Measurements from ENCODE around the gene CYP2F1. TPM values are rescaled to one million over a fixed set of nuclear protein-coding genes. Genes with fewer than 3 reads are reported as not detected.

CYP2F1 gene
- polyA plus RNA-seq, 1 donor from 2014 or later, result not detected

DNA sequence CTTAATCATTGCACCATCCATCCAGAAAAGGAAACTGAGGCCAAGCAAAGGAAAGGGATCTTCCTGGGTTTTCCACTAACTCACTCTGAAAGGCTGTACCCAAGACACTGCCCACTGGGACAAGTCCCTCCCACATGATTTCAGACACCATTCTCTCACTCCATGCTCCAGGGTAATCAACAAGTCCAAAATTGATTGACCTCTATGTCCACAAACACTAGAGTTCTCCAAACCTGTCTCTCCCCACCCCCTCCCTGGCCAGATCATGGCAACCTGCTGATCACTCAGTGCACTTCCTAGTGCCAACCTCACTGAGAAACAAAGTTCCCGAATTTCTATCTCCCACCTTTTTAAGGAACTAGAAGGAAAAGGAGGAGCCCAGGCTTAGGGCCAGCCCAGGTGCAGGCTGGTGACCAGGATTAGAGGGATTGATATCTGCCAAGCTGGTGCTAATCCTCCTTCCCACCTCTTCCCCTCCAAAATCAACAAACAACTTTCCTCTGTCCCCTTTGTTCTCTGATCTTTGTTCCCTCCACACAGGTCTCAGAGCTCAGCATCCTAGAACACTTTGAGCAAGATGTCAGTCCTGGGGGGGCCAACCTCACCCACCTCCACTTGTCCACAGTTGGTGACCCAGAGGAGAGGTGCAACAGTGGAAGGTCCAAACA lies 28.4 kb upstream of the CYP2F1 start:
- no peaks in the 10 kb centered on the region for H3K79me2 ChIP-seq (replicated peaks; ENCODE audit: insufficient read depth, low read length)
- H4K20me1 ChIP-seq (ENCODE audit: insufficient read depth), result no peaks in the 10 kb centered on the region
- peaks cover 13% of the 10 kb centered on the region for H3K27me3 ChIP-seq (ENCODE audit: insufficient read depth, low read depth, low read length)
- H3K9me3 ChIP-seq (ENCODE audit: low read length), result no peaks in the 10 kb centered on the region
- TF ChIP-seq, protein P1, sequence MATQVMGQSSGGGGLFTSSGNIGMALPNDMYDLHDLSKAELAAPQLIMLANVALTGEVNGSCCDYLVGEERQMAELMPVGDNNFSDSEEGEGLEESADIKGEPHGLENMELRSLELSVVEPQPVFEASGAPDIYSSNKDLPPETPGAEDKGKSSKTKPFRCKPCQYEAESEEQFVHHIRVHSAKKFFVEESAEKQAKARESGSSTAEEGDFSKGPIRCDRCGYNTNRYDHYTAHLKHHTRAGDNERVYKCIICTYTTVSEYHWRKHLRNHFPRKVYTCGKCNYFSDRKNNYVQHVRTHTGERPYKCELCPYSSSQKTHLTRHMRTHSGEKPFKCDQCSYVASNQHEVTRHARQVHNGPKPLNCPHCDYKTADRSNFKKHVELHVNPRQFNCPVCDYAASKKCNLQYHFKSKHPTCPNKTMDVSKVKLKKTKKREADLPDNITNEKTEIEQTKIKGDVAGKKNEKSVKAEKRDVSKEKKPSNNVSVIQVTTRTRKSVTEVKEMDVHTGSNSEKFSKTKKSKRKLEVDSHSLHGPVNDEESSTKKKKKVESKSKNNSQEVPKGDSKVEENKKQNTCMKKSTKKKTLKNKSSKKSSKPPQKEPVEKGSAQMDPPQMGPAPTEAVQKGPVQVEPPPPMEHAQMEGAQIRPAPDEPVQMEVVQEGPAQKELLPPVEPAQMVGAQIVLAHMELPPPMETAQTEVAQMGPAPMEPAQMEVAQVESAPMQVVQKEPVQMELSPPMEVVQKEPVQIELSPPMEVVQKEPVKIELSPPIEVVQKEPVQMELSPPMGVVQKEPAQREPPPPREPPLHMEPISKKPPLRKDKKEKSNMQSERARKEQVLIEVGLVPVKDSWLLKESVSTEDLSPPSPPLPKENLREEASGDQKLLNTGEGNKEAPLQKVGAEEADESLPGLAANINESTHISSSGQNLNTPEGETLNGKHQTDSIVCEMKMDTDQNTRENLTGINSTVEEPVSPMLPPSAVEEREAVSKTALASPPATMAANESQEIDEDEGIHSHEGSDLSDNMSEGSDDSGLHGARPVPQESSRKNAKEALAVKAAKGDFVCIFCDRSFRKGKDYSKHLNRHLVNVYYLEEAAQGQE (IDR thresholded peaks at IDR 0.05; ENCODE audit: borderline replicate concordance), result no peak
- TF ChIP-seq CTCF (IDR thresholded peaks at IDR 0.05; ENCODE audit: poor library complexity, severe bottlenecking), result no peak
- TF ChIP-seq EZH2 (IDR thresholded peaks at IDR 0.05; ENCODE audit: borderline replicate concordance, insufficient read depth, low read length, poor library complexity, severe bottlenecking), result no peak
- no peak for TF ChIP-seq SMC3 (conservative IDR thresholded peaks at IDR 0.05; ENCODE audit: poor library complexity)
- TF ChIP-seq MXI1 (conservative IDR thresholded peaks at IDR 0.05; ENCODE audit: poor library complexity, severe bottlenecking), result no peak
- TF ChIP-seq EP300 (conservative IDR thresholded peaks at IDR 0.05; ENCODE audit: poor library complexity, severe bottlenecking), result no peak
- no peak for TF ChIP-seq RAD21 (conservative IDR thresholded peaks at IDR 0.05)
- no peak for TF ChIP-seq POLR2AphosphoS5 (IDR thresholded peaks at IDR 0.05)
- TF ChIP-seq TAF1 (IDR thresholded peaks at IDR 0.05; ENCODE audit: low read depth), result no peak
- no peaks in the 10 kb centered on the region for H3K9me2 ChIP-seq (ENCODE audit: insufficient read depth, low read length)
- no peak overlapping the region for H3K27ac ChIP-seq (ENCODE audit: low read length)
- no peak overlapping the region for H3K9ac ChIP-seq (ENCODE audit: low read length)
- no peak overlapping the region for H2AFZ ChIP-seq (ENCODE audit: low read depth, low read length)
- no peaks in the 10 kb centered on the region for H3F3A ChIP-seq (ENCODE audit: insufficient read depth, low read length, poor library complexity, severe bottlenecking)
- no peaks in the 10 kb centered on the region for H3K36me3 ChIP-seq (ENCODE audit: insufficient read depth, low read length)
- no peak overlapping the region for H3K4me3 ChIP-seq (ENCODE audit: low read length)
- no peak overlapping the region for H3K4me2 ChIP-seq (ENCODE audit: low read length)

GRCh38 chr19:41088151-41088550 lies 26.1 kb upstream of the CYP2F1 start, which contains the start of gene CYP2A13:
CYP2A13 (plus strand) TSS chr19:41088451; CDS start chr19:41088472, 21 bp downstream.
- no peak within 1 kb of the TSS for H3K9ac ChIP-seq (ENCODE audit: low read length)
- TF ChIP-seq TAF1 (IDR thresholded peaks at IDR 0.05; ENCODE audit: low read depth), result no peak
- no peak for TF ChIP-seq CTCF (IDR thresholded peaks at IDR 0.05; ENCODE audit: poor library complexity, severe bottlenecking)
- no peak for TF ChIP-seq SMC3 (conservative IDR thresholded peaks at IDR 0.05; ENCODE audit: poor library complexity)
- no peak for TF ChIP-seq EZH2 (IDR thresholded peaks at IDR 0.05; ENCODE audit: borderline replicate concordance, insufficient read depth, low read length, poor library complexity, severe bottlenecking)
- TF ChIP-seq, protein P1 (IDR thresholded peaks at IDR 0.05; ENCODE audit: borderline replicate concordance), result no peak
- TF ChIP-seq RAD21 (conservative IDR thresholded peaks at IDR 0.05), result no peak
- no peak within 1 kb of the TSS for H3K27ac ChIP-seq (ENCODE audit: low read length)
- H2AFZ ChIP-seq (ENCODE audit: low read depth, low read length), result no peak within 1 kb of the TSS
- no peak within 1 kb of the TSS for H3K4me2 ChIP-seq (ENCODE audit: low read length)
- no peak within 1 kb of the TSS for H3K4me3 ChIP-seq (ENCODE audit: low read length)
- no peaks in the 10 kb centered on the region for H3K79me2 ChIP-seq (replicated peaks; ENCODE audit: insufficient read depth, low read length)
- H3K9me2 ChIP-seq (ENCODE audit: insufficient read depth, low read length), result no peaks in the 10 kb centered on the region
- H3K27me3 ChIP-seq (ENCODE audit: insufficient read depth, low read depth, low read length), result peaks cover 13% of the 10 kb centered on the region
- H4K20me1 ChIP-seq (ENCODE audit: insufficient read depth), result no peaks in the 10 kb centered on the region
- H3K36me3 ChIP-seq (ENCODE audit: insufficient read depth, low read length), result no peaks in the 10 kb centered on the region
- H3K9me3 ChIP-seq (ENCODE audit: low read length), result no peaks in the 10 kb centered on the region
- no peaks in the 10 kb centered on the region for H3F3A ChIP-seq (ENCODE audit: insufficient read depth, low read length, poor library complexity, severe bottlenecking)
